22Rv1 (cell line): ENCODE measurements around the gene HGS.

Source experiments
- CTCF ChIP-seq: fragments of 450-650 bp; IDR thresholded peaks from 2 replicates; pipeline ENCODE4 v1.5.1; 2017; ENCODE audit warnings: mild to moderate bottlenecking
- ZFX ChIP-seq: fragments of 450-650 bp; IDR thresholded peaks from 2 replicates; pipeline ENCODE4 v1.6.1; 2017; ENCODE audit warnings: antibody characterized with exemption, borderline replicate concordance

GRCh38 chr17:81713556-81714411, 30.0 kb downstream of the HGS start:
- TF ChIP-seq CTCF = no peak
- TF ChIP-seq ZFX = no peak
